ENCODE measurements around the gene RRAS. TPM values are rescaled to one million over a fixed set of nuclear protein-coding genes. Genes with fewer than 3 reads are reported as not detected.

Gene RRAS
- total RNA-seq, 1 donor from 2014 or later: 8.9 TPM

GRCh38 chr19:49655570-49656455 lies 15.9 kb upstream of the RRAS start:
- ATAC-seq (no peak), DNase-seq (ENCODE audit: low spot score) (no peak)

- DNase-seq (ENCODE audit: low spot score) (no peak), ATAC-seq (no peak)
Observed at GRCh38 chr19:49654581-49654980, 14.6 kb upstream of the RRAS start.

DNA sequence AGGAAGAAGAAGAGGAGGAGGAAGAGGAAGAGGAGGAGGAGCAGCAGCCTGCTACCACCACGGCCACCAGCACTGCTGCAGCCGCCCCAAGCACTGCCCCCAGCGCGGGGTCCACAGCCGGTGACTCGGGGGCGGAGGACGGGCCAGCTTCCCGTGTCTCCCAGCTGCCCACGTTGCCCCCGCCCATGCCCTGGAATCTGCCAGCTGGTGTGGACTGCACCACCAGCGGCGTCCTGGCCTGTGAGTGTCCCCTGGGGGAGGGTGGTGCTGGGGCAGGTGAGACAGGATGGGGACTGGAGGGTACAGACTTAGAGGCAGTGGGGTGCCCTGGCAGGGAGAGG lies 13.5 kb upstream of the RRAS start:
- no peak for ATAC-seq
- DNase-seq (ENCODE audit: low spot score): no peak

GRCh38 chr19:49652551-49653465 lies 12.9 kb upstream of the RRAS start:
- DNase-seq (ENCODE audit: low spot score) (no peak), ATAC-seq (no peak)

GRCh38 chr19:49651820-49652550 lies 12.0 kb upstream of the RRAS start:
- DNase-seq (ENCODE audit: low spot score): no peak
- ATAC-seq: no peak

- ATAC-seq (no peak), DNase-seq (ENCODE audit: low spot score) (no peak)
Observed at GRCh38 chr19:49651029-49651819, 11.3 kb upstream of the RRAS start.

GRCh38 chr19:49646586-49646985 lies 6.6 kb upstream of the RRAS start:
- ATAC-seq (no peak), DNase-seq (ENCODE audit: low spot score) (no peak)

DNA sequence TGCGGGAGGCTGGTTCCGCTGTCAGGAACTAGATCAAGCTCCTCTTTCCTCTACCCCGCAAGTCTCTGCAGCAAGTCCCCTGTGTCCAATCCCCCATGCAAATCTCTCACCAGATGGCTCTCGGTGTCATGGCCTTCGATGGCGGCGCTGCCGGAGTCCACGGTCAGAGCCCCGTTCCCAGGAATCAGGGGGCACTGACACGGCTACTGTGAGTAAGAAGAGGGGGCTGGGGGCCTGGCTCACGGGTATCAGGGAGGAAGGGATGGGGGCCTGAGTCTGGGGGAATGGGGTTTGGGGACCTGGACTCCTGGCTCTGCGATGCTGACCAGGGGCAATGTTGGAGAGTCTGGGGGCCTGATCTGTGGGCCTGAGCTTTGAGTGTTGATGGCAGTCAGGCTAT lies 6.1 kb upstream of the RRAS start:
- DNase-seq (ENCODE audit: low spot score) (no peak), ATAC-seq (no peak)

DNA sequence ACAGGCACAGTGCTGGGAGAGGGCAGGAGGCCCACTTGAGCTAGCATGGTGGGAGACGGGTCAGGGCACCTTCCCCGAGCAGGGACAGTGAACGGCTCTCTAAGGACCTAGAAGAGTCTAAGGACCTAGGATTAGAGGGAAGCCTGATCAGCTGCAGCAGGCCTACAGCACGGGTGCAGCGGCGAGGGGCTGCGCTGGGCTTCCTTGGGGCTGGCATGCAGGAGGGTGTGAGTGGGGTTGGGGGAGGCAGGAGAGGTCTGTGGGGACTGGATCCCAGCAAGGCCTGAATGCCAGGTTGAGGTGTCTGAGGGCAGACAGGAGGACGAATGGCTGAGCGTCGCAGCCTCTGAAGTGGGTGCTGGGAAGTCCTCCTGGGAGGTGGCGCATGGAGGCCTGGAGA lies 5.6 kb upstream of the RRAS start:
- ATAC-seq: no peak
- no peak for DNase-seq (ENCODE audit: low spot score)

- DNase-seq (ENCODE audit: low spot score) (no peak), ATAC-seq (no peak)
Observed at GRCh38 chr19:49643466-49643865, 3.5 kb upstream of the RRAS start.

DNA sequence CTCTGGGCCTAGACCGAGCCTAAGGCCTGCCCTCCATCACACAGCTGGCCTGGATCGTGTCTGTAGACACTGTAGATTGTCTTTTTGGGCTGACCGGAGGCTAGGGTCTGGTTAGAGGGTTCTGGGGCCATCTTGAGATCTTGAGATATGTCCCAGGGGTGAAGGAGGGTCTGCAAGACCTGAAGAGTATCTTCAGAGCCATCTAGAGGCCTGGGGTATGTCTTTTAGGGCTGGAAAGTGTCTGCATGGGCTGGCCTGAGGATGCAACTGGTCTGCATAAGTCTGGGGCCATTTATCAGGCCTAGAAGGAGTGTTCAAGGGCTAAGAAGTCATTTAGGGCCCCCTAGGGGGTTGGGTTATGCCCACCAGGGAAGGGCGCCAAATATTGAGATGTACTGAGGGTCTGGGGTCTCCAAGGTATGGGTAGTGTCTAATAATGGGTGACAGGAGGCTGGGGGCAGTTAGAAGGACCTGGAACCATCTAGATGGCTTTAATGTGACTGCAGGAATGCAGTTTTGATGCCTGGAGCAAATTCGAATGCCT lies 2.6 kb upstream of the RRAS start:
- DNase-seq (ENCODE audit: low spot score) (no peak), ATAC-seq (no peak)

DNA sequence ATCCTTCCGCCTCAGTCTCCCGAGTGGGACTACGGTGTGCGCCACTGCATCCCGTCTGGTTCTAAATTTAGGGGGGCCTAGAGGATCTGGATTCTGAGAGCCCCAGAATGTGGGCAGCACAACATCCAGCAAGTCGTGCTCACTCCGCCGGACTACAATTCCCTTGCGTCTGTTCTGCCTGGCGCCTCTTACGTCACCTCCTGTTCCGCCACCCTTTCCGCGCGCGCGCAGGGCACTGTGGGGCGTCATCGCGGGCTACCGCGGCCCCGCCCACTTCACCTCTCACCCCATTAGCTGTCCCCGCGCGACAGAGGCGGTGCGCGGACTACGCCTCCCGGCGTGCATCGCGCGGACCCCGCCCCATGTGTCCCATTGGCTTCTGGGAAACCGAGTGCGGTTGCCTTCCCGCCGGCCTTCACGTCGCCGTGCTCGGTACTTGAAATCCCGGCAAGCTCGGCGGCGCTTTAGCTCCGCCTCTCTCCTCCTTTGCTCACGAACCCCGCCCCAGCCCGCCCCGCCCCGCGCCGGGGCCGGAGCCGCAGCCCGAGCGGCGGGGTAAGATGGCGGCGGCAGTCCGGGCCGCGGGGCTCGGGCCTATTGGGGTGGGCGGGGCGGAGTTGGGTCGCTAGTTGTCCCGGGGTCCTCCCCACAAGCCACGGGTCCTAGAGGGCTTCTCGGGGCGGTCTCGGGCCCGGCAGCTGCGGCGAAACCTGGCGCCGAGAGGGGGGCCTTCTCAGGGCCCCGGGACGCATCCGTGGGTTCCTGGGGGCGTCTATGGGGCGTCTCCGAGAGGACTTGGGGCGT lies 1.9 kb upstream of the RRAS start, which contains the start of gene SCAF1:
TSS of gene SCAF1 (plus strand) at position 522 of the 804 bp plus-strand sequence. CDS start 2,818 bp downstream, outside the sequence.
- ATAC-seq: peak; percentile 80
- DNase-seq (ENCODE audit: low spot score): peak; percentile 100

DNA sequence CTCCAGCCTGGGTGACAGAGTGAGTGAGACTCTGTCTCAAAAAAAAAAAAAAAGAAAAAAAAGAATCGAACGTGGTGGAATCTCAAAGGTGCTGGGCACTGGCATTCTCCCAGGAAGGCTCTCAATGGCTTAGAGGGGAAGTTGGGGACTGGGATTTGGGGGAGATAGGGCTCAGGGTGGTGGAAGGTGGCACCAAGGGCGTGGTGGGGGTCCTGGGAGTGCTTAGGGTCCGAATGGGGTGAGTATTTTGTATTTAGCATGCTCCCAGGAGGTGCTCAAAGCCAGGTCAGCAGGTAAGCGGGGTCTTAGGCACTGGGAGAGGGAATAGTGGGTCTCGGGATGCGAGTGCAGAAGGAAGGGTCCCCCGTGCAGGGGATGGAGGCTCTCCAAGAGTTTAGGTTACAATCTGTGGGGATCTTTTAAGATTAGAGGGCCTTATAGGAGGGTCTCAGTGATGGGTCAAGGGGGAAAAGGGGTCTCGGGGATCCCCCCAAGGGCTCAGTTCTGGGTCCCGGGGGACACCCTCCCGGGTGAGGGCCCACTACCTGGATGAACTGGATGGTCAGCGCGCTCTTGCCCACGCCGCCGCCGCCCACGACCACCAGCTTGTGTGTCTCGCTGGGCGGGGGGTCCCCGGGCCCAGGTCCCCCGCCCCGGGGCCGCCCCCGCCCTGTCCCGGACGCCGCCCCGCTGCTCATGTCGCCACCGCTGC lies 386 bp downstream of the RRAS start:
- ATAC-seq (no peak), DNase-seq (ENCODE audit: low spot score) (no peak)

- DNase-seq (ENCODE audit: low spot score): peak; percentile 65
- no peak for ATAC-seq
Observed at GRCh38 chr19:49637821-49638738, 1.9 kb downstream of the RRAS start.

GRCh38 chr19:49636233-49636932 lies 3.6 kb downstream of the RRAS start:
- ATAC-seq (no peak), DNase-seq (ENCODE audit: low spot score) (no peak)

- no peak for ATAC-seq
- DNase-seq (ENCODE audit: low spot score): no peak
Observed at GRCh38 chr19:49635530-49636232, 4.3 kb downstream of the RRAS start.
